HepG2 (cell line): ENCODE results near the gene ABCG1. TPM values are rescaled to one million over a fixed set of nuclear protein-coding genes. Genes with fewer than 3 reads are reported as not detected.

Source experiments
- ATAC-seq: fragments of 200-7000 bp; cut with Tn5 transposase; 3 replicates; pipeline ENCODE4 v1.9.1; 2020; ENCODE audit warnings: mild to moderate bottlenecking, moderate library complexity
- BruUV-seq: library from RNA; stranded (reverse); fragments of 400-500 nt; replicated peaks from 2 replicates; lab custom pipeline; 2021; lab: Mats Ljungman, UMichigan
- CTCF ChIA-PET: fragments of 300-600 bp; formaldehyde crosslinking; extraction: SDS; loops from one replicate; lab custom pipeline; 2021; ENCODE audit warnings: low total read pairs, inconsistent platforms, low intra/inter-chr PET ratio; lab: Yijun Ruan, JAX
- POLR2A ChIA-PET: fragments of 350-600 bp; sonication (Branson Sonifier 250); formaldehyde crosslinking; loops from one replicate; lab custom pipeline; 2020; ENCODE audit warnings: antibody characterized with exemption, inconsistent platforms; lab: Yijun Ruan, JAX
- DNase-seq: peaks from one replicate; pipeline ENCODE4 v3.0.0-alpha.2; 2015; ENCODE audit warnings: low spot score
- FAIRE-seq: peaks from 3 replicates; lab custom pipeline; 2011; peaks lifted over from hg19 to GRCh38; lab: Jason Lieb, UNC
- H2AFZ ChIP-seq: one replicate; pipeline ENCODE4 v1.6.1; 2011; ENCODE audit warnings: low read length, inconsistent platforms
- H3K27ac ChIP-seq: fragments of 300-600 bp; 3 replicates; pipeline ENCODE4 v1.8.0; 2011; ENCODE audit warnings: mixed run types, mild to moderate bottlenecking, mixed read lengths, low read length, inconsistent platforms; ENCODE audit not compliant: insufficient read depth; ENCODE audit errors: extremely low read length
- H3K27me3 ChIP-seq, 2 experiments: fragments of 200-600 bp in 1 of 2; 2 replicates in 1 of 2; 3 replicates in 1 of 2; pipeline versions ENCODE4 v1.6.0 to v1.8.0; 2011; ENCODE audit warnings: low read length in 2 of 2, mild to moderate bottlenecking in 2 of 2, moderate library complexity in 2 of 2, inconsistent platforms in 1 of 2; ENCODE audit not compliant: insufficient read depth in 2 of 2, control insufficient read depth in 1 of 2
- H3K36me3 ChIP-seq, 2 experiments: fragments of 200-600 bp in 1 of 2; replicated peaks in 1 of 2; 2 replicates in 1 of 2; 3 replicates in 1 of 2; pipeline versions ENCODE4 v1.5.1 to v1.8.0; 2011; ENCODE audit warnings: low read length in 2 of 2, inconsistent platforms in 1 of 2; ENCODE audit not compliant: insufficient read depth in 2 of 2, control insufficient read depth in 1 of 2
- H3K4me1 ChIP-seq: 2 replicates; pipeline ENCODE4 v1.5.1; 2012; ENCODE audit warnings: low read length, inconsistent platforms; ENCODE audit not compliant: insufficient read depth
- H3K4me2 ChIP-seq: 2 replicates; pipeline ENCODE4 v1.6.0; 2011; ENCODE audit warnings: low read depth, low read length, inconsistent platforms
- H3K4me3 ChIP-seq, 3 experiments: fragments of 200-600 bp in 1 of 3; sonication (generic), shearing (Covaris generic) in 1 of 3; replicated peaks in 1 of 3; 2 replicates each; pipeline ENCODE4 v1.5.1; 2011 to 2016; ENCODE audit warnings: low read length in 3 of 3, inconsistent platforms in 2 of 3, low read depth in 2 of 3, mild to moderate bottlenecking in 2 of 3, control low read depth in 1 of 3, mixed read lengths in 1 of 3; ENCODE audit not compliant: insufficient read depth in 1 of 3
- H3K79me2 ChIP-seq: one replicate; pipeline ENCODE4 v1.6.1; 2011; ENCODE audit warnings: low read length, inconsistent platforms; ENCODE audit not compliant: insufficient read depth
- H3K9ac ChIP-seq: 2 replicates; pipeline ENCODE4 v1.6.0; 2011; ENCODE audit warnings: mild to moderate bottlenecking, low read depth, low read length, inconsistent platforms; ENCODE audit not compliant: insufficient read depth
- H3K9me3 ChIP-seq: 2 replicates; pipeline ENCODE4 v1.5.1; 2012; ENCODE audit warnings: mild to moderate bottlenecking, low read length
- H4K20me1 ChIP-seq: 2 replicates; pipeline ENCODE4 v1.6.0; 2011; ENCODE audit warnings: inconsistent platforms, mild to moderate bottlenecking, low read length, moderate library complexity; ENCODE audit not compliant: insufficient read depth
- AHR ChIP-seq: IDR thresholded peaks from 2 replicates; pipeline ENCODE4 v1.6.1; 2018; ENCODE audit warnings: missing genetic modification reagents, missing compliant biosample characterization
- NONO ChIP-seq, 2 experiments: fragments of 450-650 bp in 1 of 2; sonication (generic) in 1 of 2; formaldehyde crosslinking in 1 of 2; IDR thresholded peaks in 1 of 2; conservative IDR thresholded peaks in 1 of 2; 2 replicates each; pipeline versions ENCODE4 v1.6.1 to v1.8.0; 2017 to 2022; ENCODE audit warnings: mild to moderate bottlenecking in 1 of 2, missing genetic modification reagents in 1 of 2, moderate library complexity in 1 of 2
- ZNF234 ChIP-seq: sonication (generic); formaldehyde crosslinking; conservative IDR thresholded peaks from 2 replicates; pipeline ENCODE4 v1.5.1; 2020; ENCODE audit warnings: mild to moderate bottlenecking, missing genetic modification reagents
- ZNF557 ChIP-seq: sonication (generic); formaldehyde crosslinking; IDR thresholded peaks from 2 replicates; pipeline ENCODE4 v1.4.0; 2020; ENCODE audit warnings: missing genetic modification reagents
- ZNF841 ChIP-seq: sonication (generic); formaldehyde crosslinking; IDR thresholded peaks from 2 replicates; pipeline ENCODE4 v1.8.1; 2023; ENCODE audit warnings: missing genetic modification reagents, borderline replicate concordance
- WGBS: methylation state at CpG from one replicate; pipeline ENCODE4 v1.1.6; 2017; ENCODE audit warnings: low lambda C conversion rate; 5-methylcytosine and 5-hydroxymethylcytosine counted together
- in situ Hi-C: cut with HindIII; loops from 2 replicates; pipeline ENCODE4 v1.10.0; 2017; ENCODE audit warnings: low pct_unique_long_range_greater_than_20kb; ENCODE audit not compliant: extremely low pct_ligation_motif_present
- intact Hi-C: fragments of 100-400 bp; cut with micrococcal nuclease; formaldehyde crosslinking; loops from one replicate; pipeline ENCODE4 v1.10.0; 2022; ENCODE audit not compliant: unreplicated experiment
- polyA plus RNA-seq, 8 experiments: library from polyadenylated mRNA; depleted of rRNA in 3 of 8; stranded (reverse) in 7 of 8; unstranded in 1 of 8; fragments of >200 nt; fragmentation: Illumina TruSeq in 4 of 8; extraction: Trizol in 4 of 8; gene quantifications; 2 replicates each; pipeline versions ENCODE4 v1.2.1 to v1.2.3, GENCODE V29; 2011 to 2016; ENCODE audit warnings: low read depth in 4 of 8, missing spikeins in 1 of 8, mixed read lengths in 1 of 8; ENCODE audit not compliant: insufficient read depth in 1 of 8
- total RNA-seq, 5 experiments: library from RNA; depleted of rRNA; stranded (reverse); fragments of >200 nt; fragmentation: Illumina TruSeq; extraction: Trizol; gene quantifications; 2 replicates each; pipeline ENCODE4 v1.2.3, GENCODE V29; 2016; ENCODE audit warnings: low read depth in 1 of 5

ABCG1 gene
- total and polyA plus RNA-seq, 2 of the 13 experiments (the other 11 are each of a cell fraction or from before 2014, with no cell fraction given), result 0.04 TPM; not detected in 1

DNA sequence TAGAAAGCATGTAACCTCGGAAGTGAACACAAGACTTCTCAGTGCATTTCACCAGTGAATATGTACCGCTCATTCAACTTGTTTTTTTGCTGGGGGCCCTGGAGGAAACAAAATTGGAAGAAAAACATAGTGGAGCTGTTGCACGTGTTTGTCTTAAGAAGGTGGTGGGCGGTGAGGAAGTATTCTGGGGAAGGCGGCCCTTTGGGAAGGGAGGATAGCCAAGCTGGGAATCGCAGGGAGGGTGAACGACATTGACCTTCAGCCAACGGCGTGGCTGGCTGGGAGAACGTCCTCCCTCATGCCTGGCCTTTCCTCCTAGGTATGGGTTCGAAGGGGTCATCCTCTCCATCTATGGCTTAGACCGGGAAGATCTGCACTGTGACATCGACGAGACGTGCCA lies 76.9 kb downstream of the ABCG1 start:
- CTCF ChIA-PET, result no interaction called here
- in situ Hi-C loops, result no loop called here
- H3K9me3 ChIP-seq, result no peaks in the 10 kb centered on the region
- 38% methylated on average over 15 of the region's 15 CpGs for WGBS
- no peaks in the 10 kb centered on the region for H3K36me3 ChIP-seq
- no peak overlapping the region for H3K4me3 ChIP-seq
- no peak for FAIRE-seq
- no peak overlapping the region for H3K27ac ChIP-seq
- no TSS peak for BruUV-seq
- H3K27me3 ChIP-seq, result peaks cover 3 to 31% of the 10 kb centered on the region in 2 experiments; a peak in 3 of 5 replicates
- intact Hi-C loops, result no loop called here
- no peak for ATAC-seq
- POLR2A ChIA-PET, result no interaction called here
- TF ChIP-seq ZNF841 (CRISPR knock-in tag) (no peak), ZNF234 (no peak), AHR (no peak)
- H3K4me2 ChIP-seq, result no peak overlapping the region
- H3K79me2 ChIP-seq, result no peaks in the 10 kb centered on the region
- no peak for DNase-seq
- no peaks in the 10 kb centered on the region for H3K4me1 ChIP-seq
- H4K20me1 ChIP-seq, result no peaks in the 10 kb centered on the region; the same call in 1 of the 2 replicates
- H3K9ac ChIP-seq, result no peak overlapping the region
- no peak overlapping the region for H2AFZ ChIP-seq

GRCh38 chr21:42296501-42296900 lies 77.6 kb downstream of the ABCG1 start:
- WGBS, result 38% methylated on average over 7 of the region's 7 CpGs
- POLR2A ChIA-PET, result no interaction called here

More at GRCh38 chr21:42296501-42296900, 77.6 kb downstream of the ABCG1 start:
- ATAC-seq (no peak), DNase-seq (no peak), FAIRE-seq (no peak)
- in situ Hi-C loops, result no loop called here
- Histone ChIP-seq H3K27ac (no peak overlapping the region), H3K9me3 (no peaks in the 10 kb centered on the region), H2AFZ (no peak overlapping the region), H3K27me3 (peaks cover 5 to 35% of the 10 kb centered on the region in 2 experiments; a peak in 3 of 5 replicates), H3K9ac (no peak overlapping the region), H3K4me3 (no peak overlapping the region), H3K4me2 (no peak overlapping the region), H4K20me1 (no peaks in the 10 kb centered on the region; the same call in 1 of the 2 replicates), H3K4me1 (no peaks in the 10 kb centered on the region), H3K36me3 (no peaks in the 10 kb centered on the region), H3K79me2 (no peaks in the 10 kb centered on the region)
- TF ChIP-seq ZNF557 (CRISPR knock-in tag) (no peak), NONO (IDR thresholded peaks at IDR 0.05) (no peak), NONO (CRISPR knock-in tag; conservative IDR thresholded peaks at IDR 0.05) (no peak)
- intact Hi-C loops, result no loop called here
- CTCF ChIA-PET, result no interaction called here
- no TSS peak for BruUV-seq
